ENCODE results near the gene TPPP.

DNA sequence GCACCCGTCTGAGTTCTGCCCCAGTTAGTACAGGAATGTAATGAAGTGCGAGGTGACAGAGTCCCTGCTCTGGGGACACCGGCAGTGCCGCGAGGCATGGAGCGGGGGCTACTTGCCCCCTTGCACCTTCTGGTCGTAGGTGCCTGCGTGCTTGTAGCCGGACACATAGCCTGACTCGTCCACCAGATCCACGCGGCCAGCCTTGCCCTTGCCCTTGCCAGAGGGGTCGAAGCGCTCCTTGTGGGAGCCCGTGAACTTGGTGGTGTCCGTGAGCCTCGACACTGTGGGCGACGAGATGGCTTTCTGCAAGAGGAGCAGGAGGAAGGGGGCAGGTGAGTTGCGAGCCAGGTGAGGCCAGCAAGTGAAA, 28.2 kb downstream of the TPPP start:
- TF ChIP-seq, protein P1, sequence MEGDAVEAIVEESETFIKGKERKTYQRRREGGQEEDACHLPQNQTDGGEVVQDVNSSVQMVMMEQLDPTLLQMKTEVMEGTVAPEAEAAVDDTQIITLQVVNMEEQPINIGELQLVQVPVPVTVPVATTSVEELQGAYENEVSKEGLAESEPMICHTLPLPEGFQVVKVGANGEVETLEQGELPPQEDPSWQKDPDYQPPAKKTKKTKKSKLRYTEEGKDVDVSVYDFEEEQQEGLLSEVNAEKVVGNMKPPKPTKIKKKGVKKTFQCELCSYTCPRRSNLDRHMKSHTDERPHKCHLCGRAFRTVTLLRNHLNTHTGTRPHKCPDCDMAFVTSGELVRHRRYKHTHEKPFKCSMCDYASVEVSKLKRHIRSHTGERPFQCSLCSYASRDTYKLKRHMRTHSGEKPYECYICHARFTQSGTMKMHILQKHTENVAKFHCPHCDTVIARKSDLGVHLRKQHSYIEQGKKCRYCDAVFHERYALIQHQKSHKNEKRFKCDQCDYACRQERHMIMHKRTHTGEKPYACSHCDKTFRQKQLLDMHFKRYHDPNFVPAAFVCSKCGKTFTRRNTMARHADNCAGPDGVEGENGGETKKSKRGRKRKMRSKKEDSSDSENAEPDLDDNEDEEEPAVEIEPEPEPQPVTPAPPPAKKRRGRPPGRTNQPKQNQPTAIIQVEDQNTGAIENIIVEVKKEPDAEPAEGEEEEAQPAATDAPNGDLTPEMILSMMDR (IDR thresholded peaks at IDR 0.05; ENCODE audit: insufficient read depth, low read length, poor library complexity, severe bottlenecking), result no peak
- TF ChIP-seq EZH2phosphoT487 (conservative IDR thresholded peaks at IDR 0.05; ENCODE audit: low read length), result no peak
